Measurements from ENCODE around the gene MT1X. TPM values are rescaled to one million over a fixed set of nuclear protein-coding genes. Genes with fewer than 3 reads are reported as not detected.

MT1X gene
- total RNA-seq, 1 experiment from 2014 or later, result 328 TPM

- ChIA-PET CTCF (interaction anchor here (1.1 kb wide), 1 partner anchor 12 kb away, joined by 5 read pairs; no protein-coding TSS in a partner anchor), POLR2A (no interaction called here)
- ATAC-seq, result no peak
- Mint-ChIP-seq H3K36me3 (no peaks in the 10 kb centered on the region), H3K4me3 (no peak overlapping the region), H3K4me1 (peaks cover 8% of the 10 kb centered on the region), H3K27ac (no peak overlapping the region), H3K9me3 (peaks cover 5% of the 10 kb centered on the region; the same call in 1 of the 2 replicates), H3K27me3 (ENCODE audit: low read depth) (peaks cover 15% of the 10 kb centered on the region; the same call in 1 of the 2 replicates)
- no peak for TF ChIP-seq ATF2 (CRISPR knock-in tag; IDR thresholded peaks at IDR 0.05; ENCODE audit: borderline replicate concordance, low read depth)
- no peak for TF ChIP-seq CBFB (CRISPR knock-in tag; IDR thresholded peaks at IDR 0.05; ENCODE audit: low read depth)
- no peak for TF ChIP-seq ZNF671 (CRISPR knock-in tag; IDR thresholded peaks at IDR 0.05)
- no peak for TF ChIP-seq ETV6 (CRISPR knock-in tag; IDR thresholded peaks at IDR 0.05)
- no peak for TF ChIP-seq NR3C1 (CRISPR knock-in tag; conservative IDR thresholded peaks at IDR 0.05; ENCODE audit: low read depth)
- no peak for TF ChIP-seq IRF1 (CRISPR knock-in tag; IDR thresholded peaks at IDR 0.05)
- TF ChIP-seq ELF4 (CRISPR knock-in tag; IDR thresholded peaks at IDR 0.05; ENCODE audit: low read depth), result no peak
- no peak for TF ChIP-seq ZNF512 (CRISPR knock-in tag; IDR thresholded peaks at IDR 0.05; ENCODE audit: borderline replicate concordance)
- TF ChIP-seq ZNF423 (CRISPR knock-in tag; IDR thresholded peaks at IDR 0.05), result no peak
- TF ChIP-seq ATF1 (CRISPR knock-in tag; IDR thresholded peaks at IDR 0.05), result no peak
- TF ChIP-seq GRHL2 (CRISPR knock-in tag; IDR thresholded peaks at IDR 0.05; ENCODE audit: insufficient replicate concordance, severe bottlenecking), result no peak
- no peak for DNase-seq (ENCODE audit: low spot score)
Observed at GRCh38 chr16:56713794-56714193, 31.5 kb downstream of the MT1X start.

- no peak overlapping the region for H3K4me3 Mint-ChIP-seq
- no peaks in the 10 kb centered on the region for H3K36me3 Mint-ChIP-seq
- TF ChIP-seq ATF3 (CRISPR knock-in tag; conservative IDR thresholded peaks at IDR 0.05) (no peak), TEAD4 (CRISPR knock-in tag; IDR thresholded peaks at IDR 0.05) (no peak), TEAD1 (CRISPR knock-in tag; IDR thresholded peaks at IDR 0.05) (no peak), EMX1 (CRISPR knock-in tag; IDR thresholded peaks at IDR 0.05) (no peak), ATF2 (CRISPR knock-in tag; IDR thresholded peaks at IDR 0.05; ENCODE audit: borderline replicate concordance, low read depth) (no peak), NFYB (CRISPR knock-in tag; conservative IDR thresholded peaks at IDR 0.05; ENCODE audit: low read depth) (no peak), ZNF281 (CRISPR knock-in tag; IDR thresholded peaks at IDR 0.05) (no peak), PRRX2 (CRISPR knock-in tag; IDR thresholded peaks at IDR 0.05) (no peak), E2F5 (CRISPR knock-in tag; IDR thresholded peaks at IDR 0.05) (no peak), SMAD4 (CRISPR knock-in tag; IDR thresholded peaks at IDR 0.05) (no peak), CBFB (CRISPR knock-in tag; IDR thresholded peaks at IDR 0.05; ENCODE audit: low read depth) (no peak), IRF2 (CRISPR knock-in tag; IDR thresholded peaks at IDR 0.05; ENCODE audit: borderline replicate concordance, low read depth) (no peak), NR3C1 (CRISPR knock-in tag; conservative IDR thresholded peaks at IDR 0.05; ENCODE audit: low read depth) (no peak), SP1 (CRISPR knock-in tag; conservative IDR thresholded peaks at IDR 0.05) (no peak), MLX (CRISPR knock-in tag; IDR thresholded peaks at IDR 0.05) (no peak), RELA (CRISPR knock-in tag; IDR thresholded peaks at IDR 0.05; ENCODE audit: borderline replicate concordance) (no peak), FOXJ3 (CRISPR knock-in tag; IDR thresholded peaks at IDR 0.05; ENCODE audit: borderline replicate concordance) (no peak)
- H3K4me1 Mint-ChIP-seq, result peaks cover 3% of the 10 kb centered on the region; the same call in 1 of the 2 replicates
- POLR2A ChIA-PET, result no interaction called here
- CTCF ChIA-PET, result interaction anchor here (1.1 kb wide), 1 partner anchor 13 kb away, joined by 5 read pairs; no protein-coding TSS in a partner anchor
- DNase-seq (ENCODE audit: low spot score) (no peak), ATAC-seq (no peak)
- H3K9me3 Mint-ChIP-seq, result peaks cover 5% of the 10 kb centered on the region; the same call in 1 of the 2 replicates
- no peak overlapping the region for H3K27ac Mint-ChIP-seq
- H3K27me3 Mint-ChIP-seq (ENCODE audit: low read depth), result peaks cover 15% of the 10 kb centered on the region; the same call in 1 of the 2 replicates
Observed at GRCh38 chr16:56715126-56715525, 32.9 kb downstream of the MT1X start.
